HepG2 (cell line): ENCODE data around the gene PNN. TPM values are rescaled to one million over a fixed set of nuclear protein-coding genes. Genes with fewer than 3 reads are reported as not detected.

Experiments
- AHR ChIP-seq: IDR thresholded peaks from 2 replicates; pipeline ENCODE4 v1.6.1; 2018; ENCODE audit warnings: missing genetic modification reagents, missing compliant biosample characterization
- BCL6 ChIP-seq: IDR thresholded peaks from 2 replicates; pipeline ENCODE4 v1.6.1; 2016; ENCODE audit warnings: missing genetic modification reagents, missing compliant biosample characterization
- HNF4A ChIP-seq: sonication (generic); formaldehyde crosslinking; IDR thresholded peaks from 2 replicates; pipeline ENCODE4 v1.4.0; 2020; ENCODE audit warnings: missing genetic modification reagents
- HOMEZ ChIP-seq: IDR thresholded peaks from 2 replicates; pipeline ENCODE4 v1.6.1; 2016; ENCODE audit warnings: low read depth
- IKZF5 ChIP-seq: IDR thresholded peaks from 2 replicates; pipeline ENCODE4 v1.6.1; 2018; ENCODE audit warnings: missing genetic modification reagents, mild to moderate bottlenecking, missing compliant biosample characterization
- MTF2 ChIP-seq: sonication (generic); formaldehyde crosslinking; IDR thresholded peaks from 2 replicates; pipeline ENCODE4 v1.5.0; 2020; ENCODE audit warnings: missing genetic modification reagents, borderline replicate concordance
- PHF21A ChIP-seq: sonication (generic); formaldehyde crosslinking; IDR thresholded peaks from 2 replicates; pipeline ENCODE4 v1.5.0; 2020; ENCODE audit warnings: mild to moderate bottlenecking, missing genetic modification reagents
- REPIN1 ChIP-seq: sonication (generic); formaldehyde crosslinking; IDR thresholded peaks from 2 replicates; pipeline ENCODE4 v1.8.0; 2022; ENCODE audit warnings: missing genetic modification reagents, low read depth, mild to moderate bottlenecking, borderline replicate concordance
- STAG1 ChIP-seq: sonication (generic); formaldehyde crosslinking; IDR thresholded peaks from 2 replicates; pipeline ENCODE4 v1.4.0; 2020; ENCODE audit warnings: missing genetic modification reagents
- STAT6 ChIP-seq: sonication (generic); formaldehyde crosslinking; IDR thresholded peaks from 2 replicates; pipeline ENCODE4 v1.4.0; 2020; ENCODE audit warnings: missing genetic modification reagents, mild to moderate bottlenecking, borderline replicate concordance
- TEAD3 ChIP-seq: optimal IDR thresholded peaks from 2 replicates; pipeline ENCODE3; 2016; ENCODE audit warnings: borderline replicate concordance
- TFE3 ChIP-seq: IDR thresholded peaks from 2 replicates; pipeline ENCODE4 v1.6.1; 2016
- YEATS4 ChIP-seq: sonication (generic); formaldehyde crosslinking; IDR thresholded peaks from 2 replicates; pipeline ENCODE4 v1.4.0; 2020; ENCODE audit warnings: missing genetic modification reagents, borderline replicate concordance
- ZBTB21 ChIP-seq: sonication (generic); formaldehyde crosslinking; IDR thresholded peaks from 2 replicates; pipeline ENCODE4 v1.4.0; 2020; ENCODE audit warnings: missing genetic modification reagents
- ZGPAT ChIP-seq: IDR thresholded peaks from 2 replicates; pipeline ENCODE4 v1.6.1; 2016; ENCODE audit warnings: mild to moderate bottlenecking
- ZNF670 ChIP-seq: sonication (generic); formaldehyde crosslinking; IDR thresholded peaks from 2 replicates; pipeline ENCODE4 v1.8.0; 2022; ENCODE audit warnings: mild to moderate bottlenecking, missing genetic modification reagents, borderline replicate concordance
- ZNF747 ChIP-seq: sonication (generic); formaldehyde crosslinking; IDR thresholded peaks from 2 replicates; pipeline ENCODE4 v1.8.1; 2023; ENCODE audit warnings: missing genetic modification reagents, mild to moderate bottlenecking, borderline replicate concordance
- ZNF770 ChIP-seq: sonication (generic); formaldehyde crosslinking; IDR thresholded peaks from 2 replicates; pipeline ENCODE4 v1.5.0; 2020; ENCODE audit warnings: mild to moderate bottlenecking, missing genetic modification reagents
- polyA plus RNA-seq, 8 experiments: library from polyadenylated mRNA; depleted of rRNA in 3 of 8; stranded (reverse) in 7 of 8; unstranded in 1 of 8; fragments of >200 nt; fragmentation: Illumina TruSeq in 4 of 8; extraction: Trizol in 4 of 8; gene quantifications; 2 replicates each; pipeline versions ENCODE4 v1.2.1 to v1.2.3, GENCODE V29; 2011 to 2016; ENCODE audit warnings: low read depth in 4 of 8, missing spikeins in 1 of 8, mixed read lengths in 1 of 8; ENCODE audit not compliant: insufficient read depth in 1 of 8
- total RNA-seq, 5 experiments: library from RNA; depleted of rRNA; stranded (reverse); fragments of >200 nt; fragmentation: Illumina TruSeq; extraction: Trizol; gene quantifications; 2 replicates each; pipeline ENCODE4 v1.2.3, GENCODE V29; 2016; ENCODE audit warnings: low read depth in 1 of 5

Gene PNN
- total and polyA plus RNA-seq, 2 of the 13 experiments (the other 11 are each of a cell fraction or from before 2014, with no cell fraction given), result 58.0 to 214 TPM

GRCh38 chr14:39231751-39232553, 56.9 kb downstream of the PNN start (continued):
- TF ChIP-seq IKZF5 (CRISPR knock-in tag) (0 out of 2 replicates have a peak, but pooled peaks have one; percentile 41), ZGPAT (peak; percentile 77; the same call in 1 of the 2 replicates), YEATS4 (CRISPR knock-in tag) (peak; percentile 37), ZNF747 (CRISPR knock-in tag) (peak; percentile 23), ZNF770 (CRISPR knock-in tag) (peak; percentile 39; the same call in 1 of the 2 replicates), REPIN1 (CRISPR knock-in tag) (peak; percentile 92; the same call in 1 of the 2 replicates), HNF4A (peak; percentile 87), AHR (peak; percentile 77; the same call in 1 of the 2 replicates), HOMEZ (CRISPR knock-in tag) (peak; percentile 77), BCL6 (CRISPR knock-in tag) (peak; percentile 15; the same call in 1 of the 2 replicates), TFE3 (CRISPR knock-in tag) (peak; percentile 32; the same call in 1 of the 2 replicates), TEAD3 (CRISPR knock-in tag) (peak; percentile 74), STAG1 (CRISPR knock-in tag) (peak; percentile 96), ZNF670 (CRISPR knock-in tag) (peak; percentile 89), ZBTB21 (CRISPR knock-in tag) (peak; percentile 91), MTF2 (CRISPR knock-in tag) (0 out of 2 replicates have a peak, but pooled peaks have one; percentile 36), STAT6 (CRISPR knock-in tag) (peak; percentile 82), PHF21A (CRISPR knock-in tag) (peak; percentile 77)
